Uterus (tissue), 2 donors: ENCODE data around the gene WNT11.

Experiments
- POLR2A ChIP-seq, 2 donors: fragments of 450-650 bp; IDR thresholded peaks; one replicate each; pipeline ENCODE4 v1.6.1; 2016; ENCODE audit warnings: antibody characterized with exemption in 2 of 2, mild to moderate bottlenecking in 1 of 2, moderate library complexity in 1 of 2
- TF ChIP-seq, protein P1 (sequence below), 4 experiments: fragments of 200-600 bp in 2 of 4; fragments of 450-650 bp in 2 of 4; sonication (generic) in 2 of 4; IDR thresholded peaks; one replicate each; pipeline ENCODE4 v1.5.1; 2016 to 2019; ENCODE audit warnings: antibody characterized with exemption in 4 of 4, mild to moderate bottlenecking in 2 of 4, moderate library complexity in 1 of 4

DNA sequence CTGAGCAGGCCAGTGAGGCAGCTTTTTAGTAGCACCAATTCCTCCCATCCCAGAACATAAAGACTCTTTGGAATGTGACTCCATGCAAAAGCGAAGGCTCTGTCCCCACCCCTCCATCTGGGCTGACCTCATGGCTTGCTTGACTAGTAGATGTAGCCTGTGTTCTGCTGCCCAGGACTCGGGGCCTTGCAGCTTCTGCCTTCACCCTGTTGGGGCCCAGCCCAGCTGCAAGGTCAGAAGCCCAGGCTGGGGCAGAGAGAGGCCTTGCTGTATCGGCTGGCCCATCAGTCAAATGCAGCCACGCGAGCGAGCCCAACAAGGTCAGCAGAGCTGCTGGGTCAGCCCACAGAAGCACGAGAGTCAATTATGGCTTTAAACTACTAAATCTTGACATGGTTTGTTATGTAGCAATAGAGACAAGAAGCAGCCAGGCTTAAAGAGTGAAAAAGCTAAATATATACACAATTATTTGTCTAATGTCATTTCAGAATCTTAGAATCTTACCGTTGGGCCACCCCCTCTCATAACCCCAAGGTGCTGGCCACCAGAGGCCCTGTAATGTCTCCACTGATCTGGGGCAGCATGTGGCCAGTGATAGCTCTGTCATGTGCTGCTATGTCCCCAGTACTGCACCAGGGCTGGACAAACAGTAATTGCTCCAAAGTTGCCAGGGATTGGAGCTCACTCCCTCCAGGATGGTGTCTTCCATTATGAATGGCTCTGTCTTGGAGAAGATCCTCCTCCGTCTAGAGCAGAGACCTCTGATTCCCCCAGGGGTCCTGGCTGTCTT lies 10.4 kb upstream of the WNT11 start:
- TF ChIP-seq, protein P1, sequence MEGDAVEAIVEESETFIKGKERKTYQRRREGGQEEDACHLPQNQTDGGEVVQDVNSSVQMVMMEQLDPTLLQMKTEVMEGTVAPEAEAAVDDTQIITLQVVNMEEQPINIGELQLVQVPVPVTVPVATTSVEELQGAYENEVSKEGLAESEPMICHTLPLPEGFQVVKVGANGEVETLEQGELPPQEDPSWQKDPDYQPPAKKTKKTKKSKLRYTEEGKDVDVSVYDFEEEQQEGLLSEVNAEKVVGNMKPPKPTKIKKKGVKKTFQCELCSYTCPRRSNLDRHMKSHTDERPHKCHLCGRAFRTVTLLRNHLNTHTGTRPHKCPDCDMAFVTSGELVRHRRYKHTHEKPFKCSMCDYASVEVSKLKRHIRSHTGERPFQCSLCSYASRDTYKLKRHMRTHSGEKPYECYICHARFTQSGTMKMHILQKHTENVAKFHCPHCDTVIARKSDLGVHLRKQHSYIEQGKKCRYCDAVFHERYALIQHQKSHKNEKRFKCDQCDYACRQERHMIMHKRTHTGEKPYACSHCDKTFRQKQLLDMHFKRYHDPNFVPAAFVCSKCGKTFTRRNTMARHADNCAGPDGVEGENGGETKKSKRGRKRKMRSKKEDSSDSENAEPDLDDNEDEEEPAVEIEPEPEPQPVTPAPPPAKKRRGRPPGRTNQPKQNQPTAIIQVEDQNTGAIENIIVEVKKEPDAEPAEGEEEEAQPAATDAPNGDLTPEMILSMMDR (IDR thresholded peaks at IDR 0.05): no peak
- TF ChIP-seq POLR2A (IDR thresholded peaks at IDR 0.05): no peak
